HEK293 (cell line): ENCODE data around the gene TOR4A.
A peak's percentile ranks its signal among the peaks of the same experiment; 100 is the strongest.

Experiments used
- GLI4 ChIP-seq: fragments of 450-650 bp; formaldehyde crosslinking; IDR thresholded peaks from 2 replicates; pipeline ENCODE4 v1.5.1; 2016; ENCODE audit warnings: missing biosample characterization, missing genetic modification characterization
- KLF10 ChIP-seq: fragments of 450-650 bp; IDR thresholded peaks from 2 replicates; pipeline ENCODE4 v1.5.1; 2018; ENCODE audit warnings: missing biosample characterization, mild to moderate bottlenecking, missing genetic modification characterization
- MEIS1 ChIP-seq: sonication (generic); formaldehyde crosslinking; IDR thresholded peaks from 2 replicates; pipeline ENCODE4 v1.8.1; 2022; ENCODE audit warnings: missing genetic modification reagents, mild to moderate bottlenecking, borderline replicate concordance
- PRDM1 ChIP-seq: fragments of 450-650 bp; formaldehyde crosslinking; IDR thresholded peaks from 2 replicates; pipeline ENCODE4; 2016; ENCODE audit warnings: missing biosample characterization, missing genetic modification characterization
- TRIM28 ChIP-seq: IDR thresholded peaks from 2 replicates; pipeline ENCODE4 v1.6.1; 2011; ENCODE audit warnings: low read length, control low read depth, borderline replicate concordance
- YY1 ChIP-seq: fragments of 450-650 bp; formaldehyde crosslinking; IDR thresholded peaks from 2 replicates; pipeline ENCODE4 v1.5.1; 2018; ENCODE audit warnings: missing biosample characterization, missing genetic modification characterization
- YY2 ChIP-seq: fragments of 450-650 bp; formaldehyde crosslinking; IDR thresholded peaks from 2 replicates; pipeline ENCODE4 v1.5.1; 2016; ENCODE audit warnings: missing biosample characterization, missing genetic modification characterization
- ZBTB1 ChIP-seq: fragments of 450-650 bp; formaldehyde crosslinking; IDR thresholded peaks from 2 replicates; pipeline ENCODE4 v1.5.1; 2016; ENCODE audit warnings: missing biosample characterization, missing genetic modification characterization
- ZBTB7A ChIP-seq: fragments of 450-650 bp; formaldehyde crosslinking; IDR thresholded peaks from 2 replicates; pipeline ENCODE4 v1.5.1; 2016; ENCODE audit warnings: low read depth, missing biosample characterization, missing genetic modification characterization
- ZFHX2 ChIP-seq: fragments of 450-650 bp; formaldehyde crosslinking; conservative IDR thresholded peaks from 2 replicates; pipeline ENCODE4 v1.5.1; 2016; ENCODE audit warnings: missing biosample characterization, missing genetic modification characterization
- ZNF114 ChIP-seq: fragments of 450-650 bp; formaldehyde crosslinking; IDR thresholded peaks from 2 replicates; pipeline ENCODE4 v1.5.0; 2017; ENCODE audit warnings: missing biosample characterization, missing genetic modification characterization
- ZNF155 ChIP-seq: fragments of 450-650 bp; formaldehyde crosslinking; IDR thresholded peaks from 2 replicates; pipeline ENCODE4 v1.5.1; 2016; ENCODE audit warnings: missing biosample characterization, missing genetic modification characterization
- ZNF16 ChIP-seq: fragments of 450-650 bp; formaldehyde crosslinking; IDR thresholded peaks from 2 replicates; pipeline ENCODE4 v1.5.1; 2016; ENCODE audit warnings: low read depth, missing biosample characterization, missing genetic modification characterization
- ZNF239 ChIP-seq: fragments of 450-650 bp; formaldehyde crosslinking; IDR thresholded peaks from 2 replicates; pipeline ENCODE4 v1.5.1; 2016; ENCODE audit warnings: missing biosample characterization, missing genetic modification characterization
- ZNF366 ChIP-seq: fragments of 450-650 bp; formaldehyde crosslinking; conservative IDR thresholded peaks from 2 replicates; pipeline ENCODE4 v1.5.1; 2016; ENCODE audit warnings: missing biosample characterization, missing genetic modification characterization
- ZNF404 ChIP-seq: fragments of 450-650 bp; formaldehyde crosslinking; IDR thresholded peaks from 2 replicates; pipeline ENCODE4 v1.5.1; 2017; ENCODE audit warnings: missing biosample characterization, missing genetic modification characterization
- ZNF423 ChIP-seq: fragments of 450-650 bp; formaldehyde crosslinking; IDR thresholded peaks from 2 replicates; pipeline ENCODE4 v1.5.1; 2016; ENCODE audit warnings: missing biosample characterization, missing genetic modification characterization
- ZNF548 ChIP-seq: fragments of 450-650 bp; formaldehyde crosslinking; IDR thresholded peaks from 2 replicates; pipeline ENCODE4 v1.5.1; 2016; ENCODE audit warnings: missing biosample characterization, missing genetic modification characterization
- ZNF560 ChIP-seq: fragments of 450-650 bp; formaldehyde crosslinking; IDR thresholded peaks from 2 replicates; pipeline ENCODE4 v1.5.1; 2017; ENCODE audit warnings: missing biosample characterization, missing genetic modification characterization, borderline replicate concordance
- ZNF561 ChIP-seq: fragments of 450-650 bp; IDR thresholded peaks from 2 replicates; pipeline ENCODE4 v1.5.1; 2018; ENCODE audit warnings: missing biosample characterization, missing genetic modification characterization, borderline replicate concordance
- ZNF596 ChIP-seq: fragments of 450-650 bp; IDR thresholded peaks from 2 replicates; pipeline ENCODE4 v1.5.0; 2018; ENCODE audit warnings: missing biosample characterization, mild to moderate bottlenecking, missing genetic modification characterization, moderate library complexity
- ZNF623 ChIP-seq: fragments of 450-650 bp; formaldehyde crosslinking; IDR thresholded peaks from 2 replicates; pipeline ENCODE4 v1.5.1; 2016; ENCODE audit warnings: missing biosample characterization, missing genetic modification characterization
- ZNF624 ChIP-seq: fragments of 450-650 bp; formaldehyde crosslinking; IDR thresholded peaks from 2 replicates; pipeline ENCODE4 v1.5.1; 2017; ENCODE audit warnings: missing biosample characterization, missing genetic modification characterization
- ZNF664 ChIP-seq: fragments of 450-650 bp; formaldehyde crosslinking; IDR thresholded peaks from 2 replicates; pipeline ENCODE4 v1.5.1; 2016; ENCODE audit warnings: missing biosample characterization, missing genetic modification characterization
- ZNF670 ChIP-seq: fragments of 450-650 bp; formaldehyde crosslinking; IDR thresholded peaks from 2 replicates; pipeline ENCODE4 v1.5.1; 2016; ENCODE audit warnings: missing biosample characterization, missing genetic modification characterization, low read depth
- ZNF677 ChIP-seq: fragments of 450-650 bp; IDR thresholded peaks from 2 replicates; pipeline ENCODE4 v1.5.0; 2018; ENCODE audit warnings: missing biosample characterization, mild to moderate bottlenecking, missing genetic modification characterization, moderate library complexity
- ZNF792 ChIP-seq: fragments of 450-650 bp; formaldehyde crosslinking; IDR thresholded peaks from 2 replicates; pipeline ENCODE4 v1.5.1; 2016; ENCODE audit warnings: missing biosample characterization, missing genetic modification characterization
- ZSCAN16 ChIP-seq: fragments of 450-650 bp; formaldehyde crosslinking; IDR thresholded peaks from 2 replicates; pipeline ENCODE4 v1.5.1; 2016; ENCODE audit warnings: missing biosample characterization, missing genetic modification characterization
- ZSCAN30 ChIP-seq: fragments of 450-650 bp; IDR thresholded peaks from 2 replicates; pipeline ENCODE4 v1.5.1; 2018; ENCODE audit warnings: missing biosample characterization, mild to moderate bottlenecking, missing genetic modification characterization, moderate library complexity
- TF ChIP-seq, protein P1 (sequence below): fragments of 450-650 bp; formaldehyde crosslinking; IDR thresholded peaks from 2 replicates; pipeline ENCODE4 v1.5.1; 2016; ENCODE audit warnings: missing biosample characterization, missing genetic modification characterization
- TF ChIP-seq, protein P2 (sequence below): fragments of 450-650 bp; formaldehyde crosslinking; IDR thresholded peaks from 2 replicates; pipeline ENCODE4 v1.5.1; 2016; ENCODE audit warnings: missing biosample characterization, missing genetic modification characterization
- TF ChIP-seq, protein P3 (sequence below): fragments of 450-650 bp; formaldehyde crosslinking; IDR thresholded peaks from 2 replicates; pipeline ENCODE4 v1.5.1; 2016; ENCODE audit warnings: missing biosample characterization, missing genetic modification characterization
- TF ChIP-seq, protein P4 (sequence below): fragments of 450-650 bp; formaldehyde crosslinking; IDR thresholded peaks from 2 replicates; pipeline ENCODE4 v1.5.1; 2017; ENCODE audit warnings: missing biosample characterization, missing genetic modification characterization
- TF ChIP-seq, protein P5 (sequence below): sonication (generic); formaldehyde crosslinking; IDR thresholded peaks from 2 replicates; pipeline ENCODE4 v1.8.1; 2022; ENCODE audit warnings: mild to moderate bottlenecking, moderate library complexity, missing genetic modification reagents

TOR4A gene

DNA sequence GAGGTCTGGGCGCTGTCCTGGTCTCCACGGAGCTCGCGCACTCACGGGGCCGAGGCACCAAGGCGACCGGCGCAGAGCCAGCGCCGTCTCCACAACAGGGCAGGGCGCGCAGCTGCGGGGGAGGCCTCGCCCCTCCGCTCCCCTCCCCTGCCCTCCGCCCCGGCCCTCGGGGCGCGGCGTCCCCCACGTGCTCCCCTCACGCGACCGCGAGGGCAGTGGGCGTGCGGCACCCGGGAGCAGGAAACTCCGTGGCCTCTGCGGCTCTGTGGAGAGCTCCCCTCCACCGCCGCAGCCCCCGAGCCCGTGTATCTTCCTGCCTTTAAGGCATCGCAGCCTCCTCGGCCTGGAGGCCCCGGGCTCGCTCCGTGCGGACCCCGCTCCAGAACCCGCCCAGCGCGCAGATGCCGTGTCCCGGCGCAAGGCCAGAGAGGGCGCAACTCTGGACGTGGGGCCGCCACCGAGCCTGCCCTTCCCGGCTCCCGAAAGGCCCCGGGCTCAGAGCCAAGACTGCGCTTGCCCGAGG lies 37.1 kb upstream of the TOR4A start (continued):
- TF ChIP-seq, protein P1, sequence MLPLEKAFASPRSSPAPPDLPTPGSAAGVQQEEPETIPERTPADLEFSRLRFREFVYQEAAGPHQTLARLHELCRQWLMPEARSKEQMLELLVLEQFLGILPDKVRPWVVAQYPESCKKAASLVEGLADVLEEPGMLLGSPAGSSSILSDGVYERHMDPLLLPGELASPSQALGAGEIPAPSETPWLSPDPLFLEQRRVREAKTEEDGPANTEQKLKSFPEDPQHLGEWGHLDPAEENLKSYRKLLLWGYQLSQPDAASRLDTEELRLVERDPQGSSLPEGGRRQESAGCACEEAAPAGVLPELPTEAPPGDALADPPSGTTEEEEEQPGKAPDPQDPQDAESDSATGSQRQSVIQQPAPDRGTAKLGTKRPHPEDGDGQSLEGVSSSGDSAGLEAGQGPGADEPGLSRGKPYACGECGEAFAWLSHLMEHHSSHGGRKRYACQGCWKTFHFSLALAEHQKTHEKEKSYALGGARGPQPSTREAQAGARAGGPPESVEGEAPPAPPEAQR = no peak
- no peak for TF ChIP-seq ZNF792
- TF ChIP-seq ZNF239 = no peak
- peak; percentile 29; the same call in 1 of the 2 replicates for TF ChIP-seq ZBTB1 (tag by site-specific recombination)
- TF ChIP-seq PRDM1 (tag by site-specific recombination) = no peak
- no peak for TF ChIP-seq YY2 (tag by site-specific recombination)
- no peak for TF ChIP-seq ZNF404 (tag by site-specific recombination)
- TF ChIP-seq YY1 (tag by site-specific recombination) = 0 out of 2 replicates have a peak, but pooled peaks have one; percentile 24
- TF ChIP-seq, protein P2, sequence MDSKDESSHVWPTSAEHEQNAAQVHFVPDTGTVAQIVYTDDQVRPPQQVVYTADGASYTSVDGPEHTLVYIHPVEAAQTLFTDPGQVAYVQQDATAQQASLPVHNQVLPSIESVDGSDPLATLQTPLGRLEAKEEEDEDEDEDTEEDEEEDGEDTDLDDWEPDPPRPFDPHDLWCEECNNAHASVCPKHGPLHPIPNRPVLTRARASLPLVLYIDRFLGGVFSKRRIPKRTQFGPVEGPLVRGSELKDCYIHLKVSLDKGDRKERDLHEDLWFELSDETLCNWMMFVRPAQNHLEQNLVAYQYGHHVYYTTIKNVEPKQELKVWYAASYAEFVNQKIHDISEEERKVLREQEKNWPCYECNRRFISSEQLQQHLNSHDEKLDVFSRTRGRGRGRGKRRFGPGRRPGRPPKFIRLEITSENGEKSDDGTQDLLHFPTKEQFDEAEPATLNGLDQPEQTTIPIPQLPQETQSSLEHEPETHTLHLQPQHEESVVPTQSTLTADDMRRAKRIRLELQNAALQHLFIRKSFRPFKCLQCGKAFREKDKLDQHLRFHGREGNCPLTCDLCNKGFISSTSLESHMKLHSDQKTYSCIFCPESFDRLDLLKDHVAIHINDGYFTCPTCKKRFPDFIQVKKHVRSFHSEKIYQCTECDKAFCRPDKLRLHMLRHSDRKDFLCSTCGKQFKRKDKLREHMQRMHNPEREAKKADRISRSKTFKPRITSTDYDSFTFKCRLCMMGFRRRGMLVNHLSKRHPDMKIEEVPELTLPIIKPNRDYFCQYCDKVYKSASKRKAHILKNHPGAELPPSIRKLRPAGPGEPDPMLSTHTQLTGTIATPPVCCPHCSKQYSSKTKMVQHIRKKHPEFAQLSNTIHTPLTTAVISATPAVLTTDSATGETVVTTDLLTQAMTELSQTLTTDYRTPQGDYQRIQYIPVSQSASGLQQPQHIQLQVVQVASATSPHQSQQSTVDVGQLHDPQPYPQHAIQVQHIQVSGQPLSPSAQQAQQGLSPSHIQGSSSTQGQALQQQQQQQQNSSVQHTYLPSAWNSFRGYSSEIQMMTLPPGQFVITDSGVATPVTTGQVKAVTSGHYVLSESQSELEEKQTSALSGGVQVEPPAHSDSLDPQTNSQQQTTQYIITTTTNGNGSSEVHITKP (tag by site-specific recombination) = peak; percentile 71
- no peak for TF ChIP-seq ZNF114 (tag by site-specific recombination)
- TF ChIP-seq, protein P3, sequence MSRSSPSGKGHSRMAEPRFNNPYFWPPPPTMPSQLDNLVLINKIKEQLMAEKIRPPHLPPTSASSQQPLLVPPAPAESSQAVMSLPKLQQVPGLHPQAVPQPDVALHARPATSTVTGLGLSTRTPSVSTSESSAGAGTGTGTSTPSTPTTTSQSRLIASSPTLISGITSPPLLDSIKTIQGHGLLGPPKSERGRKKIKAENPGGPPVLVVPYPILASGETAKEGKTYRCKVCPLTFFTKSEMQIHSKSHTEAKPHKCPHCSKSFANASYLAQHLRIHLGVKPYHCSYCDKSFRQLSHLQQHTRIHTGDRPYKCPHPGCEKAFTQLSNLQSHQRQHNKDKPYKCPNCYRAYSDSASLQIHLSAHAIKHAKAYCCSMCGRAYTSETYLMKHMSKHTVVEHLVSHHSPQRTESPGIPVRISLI (tag by site-specific recombination) = no peak
- TF ChIP-seq ZSCAN30 = peak; percentile 74
- TF ChIP-seq GLI4 (tag by site-specific recombination) = peak; percentile 87; the same call in 1 of the 2 replicates
- no peak for TF ChIP-seq ZNF624 (tag by site-specific recombination)
- no peak for TF ChIP-seq ZNF155 (tag by site-specific recombination)
- no peak for TF ChIP-seq ZNF548 (tag by site-specific recombination)
- no peak for TF ChIP-seq ZNF677
- TF ChIP-seq ZNF561 (tag by site-specific recombination) = peak; percentile 75
- no peak for TF ChIP-seq ZNF623 (tag by site-specific recombination)
- TF ChIP-seq, protein P4, sequence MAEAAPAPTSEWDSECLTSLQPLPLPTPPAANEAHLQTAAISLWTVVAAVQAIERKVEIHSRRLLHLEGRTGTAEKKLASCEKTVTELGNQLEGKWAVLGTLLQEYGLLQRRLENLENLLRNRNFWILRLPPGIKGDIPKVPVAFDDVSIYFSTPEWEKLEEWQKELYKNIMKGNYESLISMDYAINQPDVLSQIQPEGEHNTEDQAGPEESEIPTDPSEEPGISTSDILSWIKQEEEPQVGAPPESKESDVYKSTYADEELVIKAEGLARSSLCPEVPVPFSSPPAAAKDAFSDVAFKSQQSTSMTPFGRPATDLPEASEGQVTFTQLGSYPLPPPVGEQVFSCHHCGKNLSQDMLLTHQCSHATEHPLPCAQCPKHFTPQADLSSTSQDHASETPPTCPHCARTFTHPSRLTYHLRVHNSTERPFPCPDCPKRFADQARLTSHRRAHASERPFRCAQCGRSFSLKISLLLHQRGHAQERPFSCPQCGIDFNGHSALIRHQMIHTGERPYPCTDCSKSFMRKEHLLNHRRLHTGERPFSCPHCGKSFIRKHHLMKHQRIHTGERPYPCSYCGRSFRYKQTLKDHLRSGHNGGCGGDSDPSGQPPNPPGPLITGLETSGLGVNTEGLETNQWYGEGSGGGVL (tag by site-specific recombination) = peak; percentile 97
- TF ChIP-seq ZNF423 = 0 out of 2 replicates have a peak, but pooled peaks have one; percentile 10
- no peak for TF ChIP-seq ZNF16 (tag by site-specific recombination)
- TF ChIP-seq KLF10 = peak; percentile 74
- peak; percentile 92 for TF ChIP-seq ZBTB7A (tag by site-specific recombination)
- TF ChIP-seq ZNF596 (tag by site-specific recombination) = 0 out of 2 replicates have a peak, but pooled peaks have one; percentile 64
- no peak for TF ChIP-seq ZNF670 (tag by site-specific recombination)
- TF ChIP-seq ZNF560 = no peak
- TF ChIP-seq ZFHX2 (tag by site-specific recombination) = peak; percentile 98
- TF ChIP-seq ZNF366 (tag by site-specific recombination) = no peak
- 0 out of 2 replicates have a peak, but pooled peaks have one; percentile 63 for TF ChIP-seq ZSCAN16
- no peak for TF ChIP-seq TRIM28
- TF ChIP-seq, protein P5, sequence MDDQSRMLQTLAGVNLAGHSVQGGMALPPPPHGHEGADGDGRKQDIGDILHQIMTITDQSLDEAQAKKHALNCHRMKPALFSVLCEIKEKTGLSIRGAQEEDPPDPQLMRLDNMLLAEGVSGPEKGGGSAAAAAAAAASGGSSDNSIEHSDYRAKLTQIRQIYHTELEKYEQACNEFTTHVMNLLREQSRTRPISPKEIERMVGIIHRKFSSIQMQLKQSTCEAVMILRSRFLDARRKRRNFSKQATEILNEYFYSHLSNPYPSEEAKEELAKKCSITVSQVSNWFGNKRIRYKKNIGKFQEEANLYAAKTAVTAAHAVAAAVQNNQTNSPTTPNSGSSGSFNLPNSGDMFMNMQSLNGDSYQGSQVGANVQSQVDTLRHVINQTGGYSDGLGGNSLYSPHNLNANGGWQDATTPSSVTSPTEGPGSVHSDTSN = no peak
- TF ChIP-seq MEIS1 (CRISPR knock-in tag) = peak; percentile 46; the same call in 1 of the 2 replicates
- TF ChIP-seq ZNF664 (tag by site-specific recombination) = no peak
